Measurements from ENCODE around the gene ERC1.

The ERC1 gene

GRCh38 chr12:1020389-1020788, 29.4 kb downstream of the ERC1 start:
- H3K27ac ChIP-seq (ENCODE audit: extremely low read depth, low read depth, low read length): no peak overlapping the region
- CTCF ChIA-PET: no interaction called here

More at GRCh38 chr12:1020389-1020788, 29.4 kb downstream of the ERC1 start:
- Histone ChIP-seq H3K4me3 (ENCODE audit: low read depth, low read length) (no peak overlapping the region), H3K9me3 (ENCODE audit: control insufficient read depth, insufficient read depth, low read depth, low read length) (no peaks in the 10 kb centered on the region), H3K36me3 (ENCODE audit: control insufficient read depth in 2 of 2, insufficient read depth in 1 of 2, low read length in 2 of 2) (no peaks in the 10 kb centered on the region), H3K4me1 (ENCODE audit: control insufficient read depth, insufficient read depth, low read length) (no peaks in the 10 kb centered on the region)
- no peak for TF ChIP-seq ZNF747 (tag by site-specific recombination; IDR thresholded peaks at IDR 0.05)
- no peak for TF ChIP-seq ELK4 (IDR thresholded peaks at IDR 0.05; ENCODE audit: borderline replicate concordance, low read depth, low read length)
- TF ChIP-seq ZBTB8A (tag by site-specific recombination; IDR thresholded peaks at IDR 0.05): no peak
- TF ChIP-seq ZNF184 (tag by site-specific recombination; IDR thresholded peaks at IDR 0.05): no peak
- no peak for TF ChIP-seq ZNF521 (tag by site-specific recombination; IDR thresholded peaks at IDR 0.05)
- no peak for TF ChIP-seq ZNF488 (tag by site-specific recombination; IDR thresholded peaks at IDR 0.05)
- TF ChIP-seq GFI1B (tag by site-specific recombination; IDR thresholded peaks at IDR 0.05): no peak
- TF ChIP-seq ZSCAN16 (tag by site-specific recombination; IDR thresholded peaks at IDR 0.05): no peak
- no peak for TF ChIP-seq ZNF133 (tag by site-specific recombination; IDR thresholded peaks at IDR 0.05)
- TF ChIP-seq INSM2 (tag by site-specific recombination; IDR thresholded peaks at IDR 0.05): no peak
- TF ChIP-seq ZNF266 (tag by site-specific recombination; IDR thresholded peaks at IDR 0.05; ENCODE audit: low read depth): no peak
- no peak for TF ChIP-seq ZNF645 (tag by site-specific recombination; IDR thresholded peaks at IDR 0.05)
- TF ChIP-seq HIC1 (tag by site-specific recombination; IDR thresholded peaks at IDR 0.05): no peak
- TF ChIP-seq ZNF175 (tag by site-specific recombination; IDR thresholded peaks at IDR 0.05): no peak
- TF ChIP-seq HOXD13 (CRISPR knock-in tag; IDR thresholded peaks at IDR 0.05; ENCODE audit: borderline replicate concordance): no peak
- TF ChIP-seq ZBTB26 (tag by site-specific recombination; optimal IDR thresholded peaks at IDR 0.05): no peak
- TF ChIP-seq ZNF26 (tag by site-specific recombination; IDR thresholded peaks at IDR 0.05): no peak
- no peak for TF ChIP-seq KLF10 (tag by site-specific recombination; IDR thresholded peaks at IDR 0.05)
- POLR2A ChIA-PET: interaction anchor here (1.2 kb wide), 1 partner anchor 609 kb away, joined by 3 read pairs; no protein-coding TSS in a partner anchor
